Large intestine (tissue), 3 donors: ENCODE results near the gene MEIG1. TPM values are rescaled to one million over a fixed set of nuclear protein-coding genes. Genes with fewer than 3 reads are reported as not detected.
A peak's percentile ranks its signal among the peaks of the same experiment; 100 is the strongest.
"Not testable (repeated sequence)": the region's sequence is repeated elsewhere in the genome, so short reads cannot be mapped to it uniquely, and the experiment has no call there.

Experiments
- DNase-seq, 2 donors: peaks; one replicate each; pipeline versions ENCODE4 v3.0.0 to v3.0.0-alpha.2; 2013
- H3K27ac ChIP-seq: one replicate; pipeline ENCODE4 v1.5.1; 2013; ENCODE audit warnings: low read length
- H3K27me3 ChIP-seq: 2 replicates; pipeline ENCODE4 v1.6.1; 2013; ENCODE audit warnings: low read length; ENCODE audit not compliant: control insufficient read depth, insufficient read depth
- H3K36me3 ChIP-seq: 2 replicates; pipeline ENCODE4 v1.6.1; 2013; ENCODE audit warnings: low read length; ENCODE audit not compliant: control insufficient read depth, insufficient read depth
- H3K4me1 ChIP-seq: one replicate; pipeline ENCODE4 v1.6.1; 2013; ENCODE audit warnings: low read length; ENCODE audit not compliant: control insufficient read depth, insufficient read depth
- H3K4me3 ChIP-seq: one replicate; pipeline ENCODE4 v1.5.1; 2013; ENCODE audit warnings: low read length
- H3K9me3 ChIP-seq: one replicate; pipeline ENCODE4 v1.6.1; 2013; ENCODE audit warnings: mild to moderate bottlenecking, low read depth, low read length, moderate library complexity; ENCODE audit not compliant: control insufficient read depth
- WGBS: methylation state at CpG from one replicate; pipeline ENCODE4 v1.1.5; 2013; ENCODE audit warnings: low lambda C conversion rate; ENCODE audit not compliant: insufficient coverage; 5-methylcytosine and 5-hydroxymethylcytosine counted together
- polyA plus RNA-seq: library from polyadenylated mRNA; unstranded; fragments of 120-200 nt; gene quantifications from one replicate; pipeline ENCODE4 v1.2.1, GENCODE V29; 2013

The MEIG1 gene
- polyA plus RNA-seq, 1 donor, result 0.33 TPM

GRCh38 chr10:14954001-14954770 is 5.0 kb upstream of the MEIG1 start, which contains the start of gene DCLRE1C:
Gene DCLRE1C (minus strand): TSS chr10:14954096. CDS start chr10:14954010, 86 bp downstream.
- Histone ChIP-seq H3K4me1 (peaks cover 3% of the 10 kb centered on the region), H3K36me3 (peaks cover 5% of the 10 kb centered on the region), H3K9me3 (no peaks in the 10 kb centered on the region), H3K27ac (peak within 1 kb of the TSS; percentile 76), H3K27me3 (no peaks in the 10 kb centered on the region), H3K4me3 (peak within 1 kb of the TSS; percentile 73)
- WGBS, result 0% methylated on average over 2 of the region's 45 CpGs
- peak; percentile 98 to 99 for DNase-seq

- Histone ChIP-seq H3K4me1 (peaks cover 3% of the 10 kb centered on the region), H3K4me3 (no peak overlapping the region), H3K27ac (peak overlapping the region; percentile 76), H3K9me3 (no peaks in the 10 kb centered on the region), H3K27me3 (no peaks in the 10 kb centered on the region), H3K36me3 (peaks cover 5% of the 10 kb centered on the region)
- no peak for DNase-seq
- WGBS, result no CpG with 5 or more reads among the region's 19 CpGs
These were observed 4.3 kb upstream of the MEIG1 start for GRCh38 chr10:14954934-14955333.

DNA sequence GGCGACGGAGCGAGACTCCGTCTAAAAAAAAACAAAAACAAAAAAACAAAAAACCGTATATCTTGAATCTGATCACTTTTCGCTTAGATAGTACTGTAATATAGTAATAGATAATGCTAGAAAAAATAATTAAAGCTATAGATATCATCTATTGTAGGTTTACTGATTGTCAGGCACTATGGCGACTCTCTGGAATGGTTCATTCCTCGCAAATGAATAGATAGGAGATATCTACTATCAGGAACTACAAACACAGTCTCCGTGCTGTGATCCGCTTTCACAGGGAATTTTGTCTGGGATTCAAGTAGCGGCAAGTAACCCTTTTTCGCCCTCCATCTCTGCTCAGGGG is 342 bp upstream of the MEIG1 start:
- DNase-seq, result no peak
- Histone ChIP-seq H3K9me3 (no peaks in the 10 kb centered on the region), H3K36me3 (no peaks in the 10 kb centered on the region), H3K4me3 (peak overlapping the region; percentile 64), H3K27me3 (no peaks in the 10 kb centered on the region), H3K4me1 (no peaks in the 10 kb centered on the region), H3K27ac (peak overlapping the region; percentile 97)
- WGBS, result 47% methylated on average over 2 of the region's 12 CpGs

GRCh38 chr10:14967897-14968296 is 8.7 kb downstream of the MEIG1 start:
- Histone ChIP-seq H3K36me3 (no peaks in the 10 kb centered on the region), H3K27ac (no peak overlapping the region), H3K27me3 (no peaks in the 10 kb centered on the region), H3K4me1 (no peaks in the 10 kb centered on the region), H3K4me3 (no peak overlapping the region), H3K9me3 (no peaks in the 10 kb centered on the region)
- WGBS, result no CpG with 5 or more reads among the region's 2 CpGs
- no peak for DNase-seq

GRCh38 chr10:14971867-14972448 is 12.8 kb downstream of the MEIG1 start:
- Histone ChIP-seq H3K27ac (no peak overlapping the region), H3K4me3 (no peak overlapping the region), H3K4me1 (no peaks in the 10 kb centered on the region), H3K9me3 (no peaks in the 10 kb centered on the region), H3K36me3 (no peaks in the 10 kb centered on the region), H3K27me3 (no peaks in the 10 kb centered on the region)
- WGBS, result no CpG with 5 or more reads among the region's 4 CpGs
- no peak for DNase-seq

DNA sequence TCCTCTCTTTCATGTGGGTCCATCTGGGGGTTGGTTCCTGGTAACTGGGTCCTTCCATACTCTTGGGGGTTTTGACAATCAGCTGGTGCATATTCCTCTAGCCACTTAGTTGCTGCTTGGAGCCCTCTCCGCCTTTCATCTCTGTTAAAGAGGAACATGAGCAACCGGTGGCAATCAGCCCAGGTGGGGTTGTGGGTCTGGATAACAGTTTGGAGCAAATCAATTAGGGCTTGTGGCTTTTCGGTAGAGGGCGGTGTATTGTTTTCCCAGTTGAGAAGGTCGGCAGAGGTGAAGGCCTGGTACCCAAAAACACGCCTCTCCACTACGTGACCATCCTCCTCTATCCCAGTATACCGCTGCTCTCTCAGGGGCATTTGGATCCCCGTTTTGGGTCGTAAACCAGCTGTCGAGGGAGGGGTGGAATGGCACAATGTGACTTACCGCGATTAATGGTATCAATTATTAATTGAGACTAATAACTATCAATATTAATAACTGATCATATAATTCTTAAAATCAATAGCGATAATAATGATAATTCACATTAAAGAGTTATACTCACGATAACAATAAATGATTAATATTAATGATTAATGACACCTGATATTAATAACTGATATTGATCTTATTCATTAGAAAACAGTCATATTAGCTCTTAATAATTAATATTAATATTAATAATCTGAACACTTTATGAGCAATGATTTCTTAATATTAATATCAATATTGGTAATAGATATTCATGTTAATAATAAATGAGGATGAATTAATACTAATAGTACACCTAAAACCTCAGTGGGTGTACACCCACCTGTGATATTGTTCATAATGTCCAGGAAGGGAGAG is 15.2 kb downstream of the MEIG1 start:
- H3K27me3 ChIP-seq, DNase-seq, H3K36me3 ChIP-seq, H3K27ac ChIP-seq, H3K9me3 ChIP-seq, H3K4me3 ChIP-seq, H3K4me1 ChIP-seq: not testable (repeated sequence)
- WGBS, result 14% methylated on average over 2 of the region's 15 CpGs

- WGBS, result no CpG with 5 or more reads among the region's 21 CpGs
- no peaks in the 10 kb centered on the region for H3K9me3 ChIP-seq
These were observed 16.6 kb downstream of the MEIG1 start for GRCh38 chr10:14975672-14976273.

GRCh38 chr10:14982744-14983143 is 23.6 kb downstream of the MEIG1 start:
- no peaks in the 10 kb centered on the region for H3K4me1 ChIP-seq
- H3K9me3 ChIP-seq, result no peaks in the 10 kb centered on the region
- H3K27ac ChIP-seq, result no peak overlapping the region
- no CpG with 5 or more reads among the region's 3 CpGs for WGBS
- no peaks in the 10 kb centered on the region for H3K27me3 ChIP-seq
- no peak overlapping the region for H3K4me3 ChIP-seq
- DNase-seq, result no peak
- H3K36me3 ChIP-seq, result no peaks in the 10 kb centered on the region

More at GRCh38 chr10:14975672-14976273, 16.6 kb downstream of the MEIG1 start:
- DNase-seq, result no peak
- Histone ChIP-seq H3K4me3 (no peak overlapping the region), H3K4me1 (no peaks in the 10 kb centered on the region), H3K36me3 (no peaks in the 10 kb centered on the region), H3K27ac (no peak overlapping the region), H3K27me3 (no peaks in the 10 kb centered on the region)

DNA sequence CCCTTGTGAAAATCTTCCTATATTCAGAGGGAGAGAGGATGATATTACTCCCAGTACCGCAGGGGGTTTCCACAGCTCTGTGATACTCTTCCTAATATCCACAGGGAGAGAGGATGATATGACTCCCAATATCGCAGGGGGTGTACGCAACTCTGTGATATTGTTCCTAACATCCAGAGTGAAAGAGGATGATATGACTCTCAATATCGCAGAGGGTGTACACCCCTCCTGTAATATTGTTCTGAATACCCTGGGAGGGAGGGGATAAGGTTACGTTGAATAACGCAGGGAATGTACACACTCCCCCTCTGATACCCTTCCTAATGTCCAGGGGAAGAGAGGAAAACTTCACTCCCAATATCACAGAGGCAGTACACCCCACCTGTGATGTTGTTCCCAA is 30.4 kb downstream of the MEIG1 start:
- not testable (repeated sequence) for H3K9me3 ChIP-seq, H3K27me3 ChIP-seq, H3K36me3 ChIP-seq, DNase-seq, H3K27ac ChIP-seq, H3K4me3 ChIP-seq, H3K4me1 ChIP-seq
- no CpG with 5 or more reads among the region's 6 CpGs for WGBS

GRCh38 chr10:14991035-14991749 is 32.0 kb downstream of the MEIG1 start:
- H3K27ac ChIP-seq, H3K4me1 ChIP-seq, H3K27me3 ChIP-seq, H3K36me3 ChIP-seq, H3K9me3 ChIP-seq, H3K4me3 ChIP-seq, DNase-seq: not testable (repeated sequence)
- no CpG with 5 or more reads among the region's 19 CpGs for WGBS
